B cell (primary cell): Measurements from ENCODE around the gene SH3D19. TPM values are rescaled to one million over a fixed set of nuclear protein-coding genes. Genes with fewer than 3 reads are reported as not detected.

Source experiments
- ATAC-seq: fragments of 200-7000 bp; cut with Tn5 transposase; one replicate; pipeline ENCODE4 v1.10.0; 2021; ENCODE audit warnings: low read depth, mild to moderate bottlenecking, moderate number of reproducible peaks, moderate library complexity
- CTCF ChIA-PET: fragments of 350-600 bp; sonication (Branson Sonifier 250); formaldehyde crosslinking; loops from one replicate; lab custom pipeline; 2021; ENCODE audit warnings: antibody characterized with exemption, inconsistent platforms; lab: Charles Lee
- POLR2A ChIA-PET: fragments of 350-600 bp; sonication (Branson Sonifier 250); formaldehyde crosslinking; loops from one replicate; lab custom pipeline; 2021; ENCODE audit warnings: antibody characterized with exemption; lab: Charles Lee
- DNase-seq: peaks from one replicate; pipeline ENCODE4 v3.0.0; 2013
- H2AFZ ChIP-seq: 2 replicates; pipeline ENCODE4 v1.6.1; 2012; ENCODE audit warnings: mild to moderate bottlenecking, low read depth, low read length; ENCODE audit not compliant: insufficient read depth, poor library complexity, severe bottlenecking
- H3K27ac ChIP-seq, 2 donors: 1 replicate in 1 of 2; 2 replicates in 1 of 2; pipeline ENCODE4 v1.5.1; 2012 to 2013; ENCODE audit warnings: low read length in 2 of 2, mild to moderate bottlenecking in 2 of 2, moderate library complexity in 1 of 2
- H3K27me3 ChIP-seq, 4 experiments: fragments of 200-600 bp in 1 of 4; sonication (generic) in 1 of 4; replicated peaks in 1 of 4; 1 replicate in 2 of 4; 2 replicates in 2 of 4; pipeline versions ENCODE4 v1.6.1 to v1.7.0; 2013 to 2016; ENCODE audit warnings: low read length in 3 of 4, mild to moderate bottlenecking in 2 of 4, mixed read lengths in 1 of 4, moderate library complexity in 1 of 4; ENCODE audit not compliant: insufficient read depth in 4 of 4, control insufficient read depth in 3 of 4; ENCODE audit errors: control extremely low read depth in 1 of 4
- H3K36me3 ChIP-seq, 2 experiments: replicated peaks in 1 of 2; 1 replicate in 1 of 2; 2 replicates in 1 of 2; pipeline versions ENCODE4 v1.6.1 to v1.7.1; 2013; ENCODE audit warnings: low read length in 1 of 2; ENCODE audit not compliant: insufficient read depth in 2 of 2, control insufficient read depth in 1 of 2; ENCODE audit errors: control extremely low read depth in 1 of 2, extremely low read depth in 1 of 2
- H3K4me1 ChIP-seq, 2 donors: fragments of 200-600 bp in 1 of 2; sonication (generic) in 1 of 2; 1 replicate in 1 of 2; 2 replicates in 1 of 2; pipeline versions ENCODE4 v1.5.1 to v1.6.1; 2013 to 2017; ENCODE audit warnings: low read length in 2 of 2; ENCODE audit not compliant: control insufficient read depth in 2 of 2, insufficient read depth in 2 of 2
- H3K4me2 ChIP-seq: replicated peaks from 2 replicates; pipeline ENCODE3; 2012; ENCODE audit warnings: mild to moderate bottlenecking, low read depth, low read length; ENCODE audit not compliant: poor library complexity, severe bottlenecking
- H3K4me3 ChIP-seq, 5 experiments: fragments of 200-600 bp in 1 of 5; sonication (generic) in 1 of 5; 1 replicate in 3 of 5; 2 replicates in 2 of 5; pipeline versions ENCODE4 v1.5.1 to v1.7.0; 2011 to 2016; ENCODE audit warnings: low read length in 4 of 5, mild to moderate bottlenecking in 4 of 5, low read depth in 2 of 5, control low read depth in 1 of 5, moderate library complexity in 1 of 5; ENCODE audit not compliant: insufficient read depth in 1 of 5; ENCODE audit errors: control extremely low read depth in 1 of 5, extremely low read depth in 1 of 5
- H3K79me2 ChIP-seq: fragments of 200-600 bp; sonication (generic); one replicate; pipeline ENCODE4 v1.6.0; 2016; ENCODE audit warnings: low read length; ENCODE audit not compliant: control insufficient read depth, insufficient read depth
- H3K9ac ChIP-seq: fragments of 200-600 bp; sonication (generic); 2 replicates; pipeline ENCODE4 v1.6.1; 2017; ENCODE audit warnings: mild to moderate bottlenecking, low read length, moderate library complexity
- H3K9me3 ChIP-seq, 3 donors: one replicate each; pipeline versions ENCODE4 v1.6.1 to v1.7.1; 2013; ENCODE audit warnings: low read length in 2 of 3; ENCODE audit not compliant: control insufficient read depth in 2 of 3, insufficient read depth in 1 of 3; ENCODE audit errors: control extremely low read depth in 1 of 3
- H4K20me1 ChIP-seq: 2 replicates; pipeline ENCODE4 v1.6.0; 2012; ENCODE audit warnings: mild to moderate bottlenecking, low read length; ENCODE audit not compliant: insufficient read depth, control insufficient read depth, poor library complexity, severe bottlenecking
- H3K27ac Mint-ChIP-seq: one replicate; pipeline ENCODE4 v1.8.0; 2021; ENCODE audit warnings: mixed read lengths
- H3K27me3 Mint-ChIP-seq: one replicate; pipeline ENCODE4 v1.8.0; 2021; ENCODE audit warnings: mixed read lengths
- H3K4me1 Mint-ChIP-seq: one replicate; pipeline ENCODE4 v1.8.0; 2021; ENCODE audit warnings: mixed read lengths
- H3K4me3 Mint-ChIP-seq: one replicate; pipeline ENCODE4 v1.8.0; 2021; ENCODE audit warnings: mixed read lengths
- H3K9me3 Mint-ChIP-seq: one replicate; pipeline ENCODE4 v1.8.0; 2022; ENCODE audit warnings: mixed read lengths; ENCODE audit not compliant: insufficient read depth
- EZH2 ChIP-seq: IDR thresholded peaks from 2 replicates; pipeline ENCODE4 v1.6.1; 2012; ENCODE audit warnings: borderline replicate concordance, low read depth, mild to moderate bottlenecking, moderate library complexity, low read length; ENCODE audit not compliant: insufficient read depth, poor library complexity, severe bottlenecking
- WGBS: methylation state at CpG from one replicate; pipeline ENCODE4 v1.1.5; 2013; ENCODE audit warnings: missing lambda C conversion rate; ENCODE audit not compliant: insufficient coverage; 5-methylcytosine and 5-hydroxymethylcytosine counted together
- intact Hi-C: fragments of 100-400 bp; cut with micrococcal nuclease; formaldehyde crosslinking; loops from one replicate; pipeline ENCODE4 v1.10.0; 2022
- polyA plus RNA-seq: library from polyadenylated mRNA; depleted of rRNA; stranded (reverse); fragments of >200 nt; gene quantifications from 2 replicates; pipeline ENCODE4 v1.2.3, GENCODE V29; 2012
- total RNA-seq, 2 donors: library from RNA; stranded (reverse); fragments of 120-200 nt in 1 of 2; gene quantifications; 1 replicate in 1 of 2; 2 replicates in 1 of 2; pipeline versions ENCODE4 v1.2.3 to v1.2.4, GENCODE V29; 2013 to 2022
- TF ChIP-seq, protein P1 (sequence below): fragments of 200-600 bp; IDR thresholded peaks from one replicate; pipeline ENCODE4 v1.8.0; 2022; ENCODE audit warnings: antibody characterized with exemption, mild to moderate bottlenecking

SH3D19 gene
- total and polyA plus RNA-seq, 2 donors (not counting 1 experiment from before 2014, with no cell fraction given), result 0.01 TPM; not detected in 1

DNA sequence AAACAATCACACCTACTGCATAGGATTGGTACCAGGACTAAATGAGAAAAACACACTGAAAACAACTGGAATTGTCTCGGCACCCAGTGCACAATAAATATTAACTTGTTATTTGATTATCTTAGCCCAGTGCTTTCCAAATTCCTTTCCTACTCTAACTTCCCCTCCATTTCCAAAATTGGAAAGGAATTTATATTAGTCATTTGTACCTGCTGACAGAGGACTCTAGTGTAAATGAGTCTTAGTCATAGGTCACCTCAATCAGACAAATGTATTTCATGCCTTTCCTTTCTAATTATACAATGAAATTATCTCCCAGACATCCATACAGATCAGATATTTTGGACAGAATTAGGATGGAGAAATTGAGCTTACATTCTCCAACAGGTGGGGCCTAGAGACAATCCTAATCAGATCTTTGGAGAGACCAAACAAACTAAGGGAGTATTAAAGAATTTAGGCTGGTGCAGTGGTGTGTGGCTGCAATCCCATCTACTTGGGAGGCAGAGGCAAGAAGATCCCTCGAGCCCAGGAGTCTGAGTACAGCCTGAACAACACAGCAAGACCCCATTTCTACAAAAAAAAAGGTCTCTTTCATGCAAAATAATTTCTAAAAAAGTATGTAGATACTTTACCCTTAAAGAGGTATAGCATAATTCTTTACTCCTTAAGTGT is 10.1 kb downstream of the SH3D19 start:
- no peak overlapping the region for H3K4me2 ChIP-seq
- intact Hi-C loops, result no loop called here
- no peak overlapping the region for H3K27ac ChIP-seq

DNA sequence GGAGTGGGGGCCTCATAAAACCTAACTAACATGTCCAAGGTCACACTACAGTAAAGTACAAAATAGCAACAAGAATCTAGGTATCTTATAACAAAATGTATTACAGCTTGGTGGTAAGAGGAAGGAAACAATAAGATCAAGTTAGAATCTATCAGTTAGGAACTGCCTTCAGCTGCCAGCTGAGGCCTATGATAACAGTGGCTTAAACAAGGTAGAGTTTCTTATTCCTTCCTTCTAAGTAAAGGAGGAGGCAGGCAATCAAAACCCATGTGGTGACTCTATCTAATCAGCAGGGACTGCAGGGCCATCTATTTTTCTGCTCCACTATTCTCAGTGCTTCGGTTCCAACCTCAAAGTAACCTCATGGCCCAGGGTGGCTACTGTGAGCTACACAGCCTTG is 10.9 kb downstream of the SH3D19 start:
- Histone ChIP-seq H3K4me3 (no peak overlapping the region), H3K79me2 (no peaks in the 10 kb centered on the region), H4K20me1 (no peaks in the 10 kb centered on the region), H3K9ac (no peak overlapping the region), H3K36me3 (no peaks in the 10 kb centered on the region), H3K4me2 (no peak overlapping the region), H2AFZ (no peak overlapping the region), H3K9me3 (no peaks in the 10 kb centered on the region), H3K4me1 (no peaks in the 10 kb centered on the region), H3K27ac (no peak overlapping the region), H3K27me3 (peaks cover 0 to under 1% (median 0%) of the 10 kb centered on the region in 4 experiments)
- Mint-ChIP-seq H3K27me3 (peaks cover 14% of the 10 kb centered on the region), H3K27ac (no peak overlapping the region), H3K4me3 (no peak overlapping the region), H3K9me3 (no peaks in the 10 kb centered on the region), H3K4me1 (no peaks in the 10 kb centered on the region)
- no CpG with 5 or more reads among the region's 1 CpG for WGBS
- TF ChIP-seq, protein P1, sequence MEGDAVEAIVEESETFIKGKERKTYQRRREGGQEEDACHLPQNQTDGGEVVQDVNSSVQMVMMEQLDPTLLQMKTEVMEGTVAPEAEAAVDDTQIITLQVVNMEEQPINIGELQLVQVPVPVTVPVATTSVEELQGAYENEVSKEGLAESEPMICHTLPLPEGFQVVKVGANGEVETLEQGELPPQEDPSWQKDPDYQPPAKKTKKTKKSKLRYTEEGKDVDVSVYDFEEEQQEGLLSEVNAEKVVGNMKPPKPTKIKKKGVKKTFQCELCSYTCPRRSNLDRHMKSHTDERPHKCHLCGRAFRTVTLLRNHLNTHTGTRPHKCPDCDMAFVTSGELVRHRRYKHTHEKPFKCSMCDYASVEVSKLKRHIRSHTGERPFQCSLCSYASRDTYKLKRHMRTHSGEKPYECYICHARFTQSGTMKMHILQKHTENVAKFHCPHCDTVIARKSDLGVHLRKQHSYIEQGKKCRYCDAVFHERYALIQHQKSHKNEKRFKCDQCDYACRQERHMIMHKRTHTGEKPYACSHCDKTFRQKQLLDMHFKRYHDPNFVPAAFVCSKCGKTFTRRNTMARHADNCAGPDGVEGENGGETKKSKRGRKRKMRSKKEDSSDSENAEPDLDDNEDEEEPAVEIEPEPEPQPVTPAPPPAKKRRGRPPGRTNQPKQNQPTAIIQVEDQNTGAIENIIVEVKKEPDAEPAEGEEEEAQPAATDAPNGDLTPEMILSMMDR, result no peak
- no peak for TF ChIP-seq EZH2
- ATAC-seq (no peak), DNase-seq (no peak)
- CTCF ChIA-PET, result interaction anchor here (0.7 kb wide), 1 partner anchor 41 kb away, joined by 3 read pairs; no protein-coding TSS in a partner anchor
- intact Hi-C loops, result no loop called here
- POLR2A ChIA-PET, result no interaction called here

More for the DNA sequence above, 10.1 kb downstream of the SH3D19 start:
- no peak overlapping the region for H3K9ac ChIP-seq
- no peak overlapping the region for H2AFZ ChIP-seq
- H3K27me3 ChIP-seq, result peaks cover 0 to 4% (median 0%) of the 10 kb centered on the region in 4 experiments
- ChIA-PET CTCF (interaction anchor here (0.7 kb wide), 1 partner anchor 42 kb away, joined by 3 read pairs; no protein-coding TSS in a partner anchor), POLR2A (no interaction called here)
- no peaks in the 10 kb centered on the region for H3K36me3 ChIP-seq
- H3K9me3 ChIP-seq, result no peaks in the 10 kb centered on the region
- Mint-ChIP-seq H3K9me3 (no peaks in the 10 kb centered on the region), H3K4me3 (no peak overlapping the region), H3K27me3 (peaks cover 19% of the 10 kb centered on the region), H3K27ac (no peak overlapping the region), H3K4me1 (no peaks in the 10 kb centered on the region)
- no peaks in the 10 kb centered on the region for H3K4me1 ChIP-seq
- no peak overlapping the region for H3K4me3 ChIP-seq
- ATAC-seq (no peak), DNase-seq (no peak)
- no peak for TF ChIP-seq EZH2
- TF ChIP-seq, protein P1, result no peak
- no peaks in the 10 kb centered on the region for H3K79me2 ChIP-seq
- no peaks in the 10 kb centered on the region for H4K20me1 ChIP-seq
- no CpG with 5 or more reads among the region's 2 CpGs for WGBS
